AG10803 (cell line): ENCODE measurements around the gene EXOC4.

Experiments used
- DNase-seq: peaks from one replicate; pipeline ENCODE4 v3.0.0; 2010; ENCODE audit warnings: low read depth
- H3K4me3 ChIP-seq: 2 replicates; pipeline ENCODE4 v1.5.1; 2011; ENCODE audit warnings: mild to moderate bottlenecking, low read length, control low read depth
- TF ChIP-seq, protein P1 (sequence below): conservative IDR thresholded peaks from 2 replicates; pipeline ENCODE4 v1.5.1; 2011; ENCODE audit warnings: mild to moderate bottlenecking, low read length, control low read depth, inconsistent platforms

EXOC4 gene

DNA sequence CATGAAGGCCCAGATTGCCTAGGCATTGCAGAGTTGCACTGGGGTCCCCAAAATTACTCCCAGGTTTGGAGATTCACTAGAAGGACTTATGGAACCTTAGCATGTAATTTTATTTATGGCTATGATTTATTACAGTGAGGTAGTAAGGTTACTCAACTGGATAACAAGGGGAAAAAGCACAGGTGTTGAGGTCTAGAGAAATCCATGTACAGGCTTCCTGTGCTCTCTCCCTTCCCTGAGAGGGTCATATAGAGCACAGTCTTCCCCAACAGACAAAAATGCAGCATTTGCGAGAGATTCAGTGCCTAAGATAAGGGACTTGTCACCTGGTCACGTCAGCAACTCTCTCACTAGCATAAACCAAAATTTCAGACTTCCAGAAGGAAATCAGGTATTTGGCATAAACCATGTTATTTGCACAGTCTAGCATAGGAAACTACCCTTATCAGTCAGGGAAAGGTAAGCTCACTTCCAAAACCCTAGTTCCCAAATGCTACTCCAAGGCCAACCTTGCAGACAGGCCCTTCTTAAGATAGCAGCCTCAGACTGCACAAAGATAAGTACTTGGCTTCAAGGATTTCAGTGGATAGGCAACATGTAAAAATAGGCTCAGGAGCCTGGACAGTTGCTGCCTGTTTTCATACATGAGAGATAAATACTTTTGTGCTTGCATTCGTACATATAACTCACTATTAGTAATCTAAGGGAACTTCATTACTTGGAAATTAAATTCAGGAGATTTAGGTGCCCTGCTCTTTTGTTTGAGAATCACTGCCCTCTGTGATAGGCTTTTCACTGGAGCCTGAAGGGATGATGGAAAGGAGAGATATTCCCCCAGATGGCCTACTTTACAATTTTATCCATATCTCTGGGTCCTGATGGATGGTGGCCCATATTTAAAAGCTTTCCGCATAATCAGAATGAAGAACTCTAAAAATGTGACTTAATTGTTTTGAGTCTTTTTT lies 495.8 kb downstream of the EXOC4 start:
- TF ChIP-seq, protein P1, sequence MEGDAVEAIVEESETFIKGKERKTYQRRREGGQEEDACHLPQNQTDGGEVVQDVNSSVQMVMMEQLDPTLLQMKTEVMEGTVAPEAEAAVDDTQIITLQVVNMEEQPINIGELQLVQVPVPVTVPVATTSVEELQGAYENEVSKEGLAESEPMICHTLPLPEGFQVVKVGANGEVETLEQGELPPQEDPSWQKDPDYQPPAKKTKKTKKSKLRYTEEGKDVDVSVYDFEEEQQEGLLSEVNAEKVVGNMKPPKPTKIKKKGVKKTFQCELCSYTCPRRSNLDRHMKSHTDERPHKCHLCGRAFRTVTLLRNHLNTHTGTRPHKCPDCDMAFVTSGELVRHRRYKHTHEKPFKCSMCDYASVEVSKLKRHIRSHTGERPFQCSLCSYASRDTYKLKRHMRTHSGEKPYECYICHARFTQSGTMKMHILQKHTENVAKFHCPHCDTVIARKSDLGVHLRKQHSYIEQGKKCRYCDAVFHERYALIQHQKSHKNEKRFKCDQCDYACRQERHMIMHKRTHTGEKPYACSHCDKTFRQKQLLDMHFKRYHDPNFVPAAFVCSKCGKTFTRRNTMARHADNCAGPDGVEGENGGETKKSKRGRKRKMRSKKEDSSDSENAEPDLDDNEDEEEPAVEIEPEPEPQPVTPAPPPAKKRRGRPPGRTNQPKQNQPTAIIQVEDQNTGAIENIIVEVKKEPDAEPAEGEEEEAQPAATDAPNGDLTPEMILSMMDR: no peak
- H3K4me3 ChIP-seq: no peak overlapping the region

DNA sequence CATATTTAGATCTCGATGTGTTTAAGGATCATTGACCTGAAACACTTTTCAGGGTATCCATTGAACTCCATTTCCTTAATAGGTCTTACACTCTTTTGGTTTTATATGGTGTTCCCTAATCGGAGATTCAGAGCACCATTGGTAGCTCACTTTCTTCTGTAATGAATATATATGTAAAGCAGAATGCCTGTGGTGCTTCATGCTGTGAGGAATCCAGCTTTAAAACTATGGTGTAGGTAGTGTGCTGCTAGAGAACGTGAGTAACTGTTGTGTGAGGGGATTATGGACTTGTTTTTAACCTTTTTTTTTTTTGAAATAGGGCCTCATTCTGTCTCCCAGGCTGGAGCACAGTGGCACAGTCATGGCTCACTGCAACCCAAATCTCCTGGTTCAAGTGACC lies 497.4 kb downstream of the EXOC4 start:
- no peak overlapping the region for H3K4me3 ChIP-seq
- TF ChIP-seq, protein P1: no peak
- DNase-seq: no peak

More for the DNA sequence above, 495.8 kb downstream of the EXOC4 start:
- DNase-seq: no peak

DNA sequence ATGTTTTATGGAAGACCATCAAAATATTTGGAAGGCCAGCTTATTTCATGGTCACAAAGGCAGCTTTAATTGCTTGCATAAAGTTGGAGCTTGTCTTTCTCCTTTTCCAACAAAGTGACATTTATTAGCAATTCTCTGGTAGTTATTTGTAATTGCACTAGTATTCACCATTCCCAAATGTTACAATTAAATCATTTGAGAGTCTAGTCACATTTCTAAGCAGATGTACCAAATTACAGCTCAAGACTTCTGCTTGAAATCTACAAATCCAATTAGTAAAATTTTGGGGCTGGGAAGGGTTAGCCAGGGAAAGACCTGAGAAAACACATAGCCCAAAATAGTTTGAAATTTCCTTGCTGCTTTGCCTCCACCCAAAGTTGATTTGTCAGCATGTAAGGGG lies 498.2 kb downstream of the EXOC4 start:
- H3K4me3 ChIP-seq: no peak overlapping the region
- no peak for DNase-seq
- TF ChIP-seq, protein P1: no peak

DNA sequence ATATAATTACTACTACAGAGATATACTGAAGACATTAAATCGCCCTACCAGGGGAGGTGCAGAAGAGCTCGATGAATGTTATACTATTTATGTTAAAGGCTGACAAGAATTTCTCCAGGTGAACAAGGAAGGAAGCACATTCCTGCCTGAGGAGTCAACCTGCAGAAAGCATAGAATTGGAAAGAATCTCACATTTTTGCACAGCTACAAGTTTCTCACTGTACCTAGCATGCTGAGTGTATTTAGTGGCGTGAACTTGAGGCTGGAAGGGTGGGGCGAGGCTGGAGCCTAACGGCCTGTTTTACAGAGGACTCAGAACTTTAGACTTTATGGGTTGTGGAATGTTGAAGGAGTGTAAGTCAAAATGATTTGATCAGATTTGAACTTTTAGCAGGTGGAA lies 500.6 kb downstream of the EXOC4 start:
- TF ChIP-seq, protein P1: no peak
- no peak for DNase-seq
- no peak overlapping the region for H3K4me3 ChIP-seq

DNA sequence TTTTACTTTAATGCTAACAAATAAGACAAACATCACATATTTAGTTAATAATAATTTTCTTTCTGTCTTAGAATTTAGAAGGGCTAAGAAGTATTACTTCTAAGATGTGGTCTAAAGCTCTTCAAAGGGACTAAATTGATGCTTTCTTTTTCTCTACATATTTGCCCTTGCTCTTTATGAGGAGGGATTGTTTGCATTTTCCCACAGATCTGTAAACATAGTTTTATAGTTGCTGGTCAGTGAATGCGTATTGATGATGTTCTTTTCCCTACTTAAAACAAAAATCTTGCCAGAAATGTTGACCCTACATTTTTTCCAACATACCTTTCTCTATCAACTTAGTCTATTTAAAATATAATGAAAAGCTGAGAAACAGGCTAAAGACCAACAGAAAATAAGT lies 501.8 kb downstream of the EXOC4 start:
- no peak for DNase-seq
- H3K4me3 ChIP-seq: no peak overlapping the region
- TF ChIP-seq, protein P1: no peak

DNA sequence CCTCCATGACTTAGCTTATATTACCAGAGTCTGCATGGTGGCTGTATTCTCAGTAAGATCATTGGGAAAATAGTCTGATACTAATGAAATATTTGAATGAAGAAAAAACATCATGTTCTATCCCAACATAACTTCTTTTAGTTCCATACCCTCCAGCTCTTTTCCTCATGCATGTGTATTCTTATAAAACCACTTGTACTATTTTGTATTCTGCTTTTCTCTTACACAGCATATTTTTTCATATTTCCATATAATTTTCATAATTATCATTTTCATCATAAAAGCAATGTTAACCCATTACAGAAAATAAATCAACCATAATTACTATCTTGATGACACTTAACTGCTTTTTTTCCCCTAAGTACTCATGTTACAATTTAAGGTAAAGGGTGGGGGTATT lies 503.0 kb downstream of the EXOC4 start:
- no peak for DNase-seq
- no peak overlapping the region for H3K4me3 ChIP-seq
- TF ChIP-seq, protein P1: no peak

DNA sequence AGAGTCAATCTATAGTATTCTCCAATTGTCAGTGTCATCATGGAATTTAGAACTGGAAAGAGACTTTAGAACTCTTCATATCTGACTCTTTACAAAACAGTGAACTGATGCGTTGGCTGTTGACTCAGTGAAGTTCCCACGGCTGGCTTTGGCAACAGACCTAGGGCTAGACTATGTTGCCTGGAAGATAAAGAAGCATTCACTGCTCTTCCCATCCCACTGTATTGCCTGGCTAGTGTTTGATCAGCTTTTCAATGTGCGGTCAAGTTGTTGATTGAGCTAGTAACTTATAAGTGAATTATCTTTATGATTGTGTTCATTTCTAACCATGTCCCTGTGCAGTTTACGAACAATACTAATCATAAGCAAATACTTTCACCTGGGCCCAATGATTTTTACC lies 508.6 kb downstream of the EXOC4 start:
- no peak overlapping the region for H3K4me3 ChIP-seq
- TF ChIP-seq, protein P1: no peak
- DNase-seq: no peak
